Mesenchymal stem cell (in vitro differentiated cells and primary cell): ENCODE data around the gene TBL3.
A peak's percentile ranks its signal among the peaks of the same experiment; 100 is the strongest.
"Not testable (repeated sequence)": the region's sequence is repeated elsewhere in the genome, so short reads cannot be mapped to it uniquely, and the experiment has no call there.

Experiments used
- DNase-seq: peaks from one replicate; pipeline ENCODE4 v3.0.0-alpha.2; 2013
- H2AFZ ChIP-seq: one replicate; pipeline ENCODE4 v1.6.1; 2013; ENCODE audit warnings: low read depth, mild to moderate bottlenecking, control low read depth, inconsistent platforms, low read length, moderate library complexity
- H2AK5ac ChIP-seq: 2 replicates; pipeline ENCODE4 v1.6.1; 2013; ENCODE audit warnings: low read length, moderate library complexity, mild to moderate bottlenecking, inconsistent platforms; ENCODE audit not compliant: severe bottlenecking
- H2BK120ac ChIP-seq: one replicate; pipeline ENCODE4 v1.6.1; 2013; ENCODE audit warnings: low read depth, mild to moderate bottlenecking, inconsistent platforms, low read length, moderate library complexity
- H2BK12ac ChIP-seq, 2 experiments: one replicate each; pipeline ENCODE4 v1.6.1; 2013; ENCODE audit warnings: inconsistent platforms in 2 of 2, low read length in 2 of 2, mild to moderate bottlenecking in 2 of 2, moderate library complexity in 2 of 2, control low read depth in 1 of 2
- H2BK15ac ChIP-seq: one replicate; pipeline ENCODE4 v1.6.1; 2013; ENCODE audit warnings: mild to moderate bottlenecking, low read depth, inconsistent platforms; ENCODE audit not compliant: poor library complexity, severe bottlenecking
- H2BK5ac ChIP-seq: 2 replicates; pipeline ENCODE4 v1.6.1; 2013; ENCODE audit warnings: low read depth, mild to moderate bottlenecking, low read length, control low read depth, inconsistent platforms; ENCODE audit not compliant: poor library complexity, severe bottlenecking
- H3K14ac ChIP-seq, 2 experiments: one replicate each; pipeline ENCODE4 v1.6.1; 2013; ENCODE audit warnings: inconsistent platforms in 2 of 2, low read length in 2 of 2, control low read depth in 1 of 2, mild to moderate bottlenecking in 1 of 2, moderate library complexity in 1 of 2
- H3K18ac ChIP-seq, 2 experiments: one replicate each; pipeline ENCODE4 v1.6.1; 2013; ENCODE audit warnings: inconsistent platforms in 2 of 2, low read length in 2 of 2, control low read depth in 1 of 2, low read depth in 1 of 2, mild to moderate bottlenecking in 1 of 2
- H3K23ac ChIP-seq, 2 experiments: one replicate each; pipeline ENCODE4 v1.6.1; 2013; ENCODE audit warnings: inconsistent platforms in 2 of 2, low read length in 2 of 2, mild to moderate bottlenecking in 2 of 2, moderate library complexity in 2 of 2, control low read depth in 1 of 2
- H3K27ac ChIP-seq: 2 replicates; pipeline ENCODE4 v1.5.1; 2013; ENCODE audit warnings: mild to moderate bottlenecking, moderate library complexity, low read length, control low read depth, inconsistent platforms; ENCODE audit not compliant: poor library complexity, severe bottlenecking
- H3K27me3 ChIP-seq, 2 experiments: 2 replicates each; pipeline versions ENCODE4 v1.6.1 to v1.7.0; 2013; ENCODE audit warnings: low read length in 2 of 2, mild to moderate bottlenecking in 2 of 2, moderate library complexity in 2 of 2, control low read depth in 1 of 2, inconsistent platforms in 1 of 2; ENCODE audit not compliant: control insufficient read depth in 1 of 2, insufficient read depth in 1 of 2
- H3K36me3 ChIP-seq, 2 experiments: 2 replicates each; pipeline versions ENCODE4 v1.6.1 to v1.7.0; 2013; ENCODE audit warnings: low read length in 2 of 2, control low read depth in 1 of 2, inconsistent platforms in 1 of 2, low read depth in 1 of 2, mild to moderate bottlenecking in 1 of 2; ENCODE audit not compliant: insufficient read depth in 2 of 2, control insufficient read depth in 1 of 2
- H3K4ac ChIP-seq, 2 experiments: one replicate each; pipeline ENCODE4 v1.6.1; 2013; ENCODE audit warnings: inconsistent platforms in 2 of 2, low read length in 2 of 2, mild to moderate bottlenecking in 2 of 2, moderate library complexity in 2 of 2, control low read depth in 1 of 2, low read depth in 1 of 2
- H3K4me1 ChIP-seq: 2 replicates; pipeline ENCODE4 v1.6.1; 2013; ENCODE audit warnings: low read depth, low read length, control low read depth; ENCODE audit not compliant: control insufficient read depth, insufficient read depth
- H3K4me2 ChIP-seq: 2 replicates; pipeline ENCODE4 v1.6.1; 2013; ENCODE audit warnings: low read length, mild to moderate bottlenecking, inconsistent platforms; ENCODE audit not compliant: poor library complexity, severe bottlenecking
- H3K4me3 ChIP-seq, 2 experiments: 2 replicates each; pipeline versions ENCODE4 v1.5.1 to v1.7.0; 2013; ENCODE audit warnings: low read length in 2 of 2, mild to moderate bottlenecking in 2 of 2, control low read depth in 1 of 2, low read depth in 1 of 2; ENCODE audit not compliant: insufficient read depth in 1 of 2
- H3K79me1 ChIP-seq: replicated peaks from 2 replicates; pipeline ENCODE4 v1.6.1; 2013; ENCODE audit warnings: mild to moderate bottlenecking, control low read depth, low read length, inconsistent platforms; ENCODE audit not compliant: poor library complexity, severe bottlenecking
- H3K9ac ChIP-seq: 2 replicates; pipeline ENCODE4 v1.7.0; 2013; ENCODE audit warnings: mild to moderate bottlenecking, low read length, moderate library complexity
- H3K9me3 ChIP-seq: 2 replicates; pipeline ENCODE4 v1.7.0; 2013; ENCODE audit warnings: mild to moderate bottlenecking, low read length; ENCODE audit not compliant: control insufficient read depth
- H4K8ac ChIP-seq: one replicate; pipeline ENCODE4 v1.6.1; 2013; ENCODE audit warnings: inconsistent platforms, mild to moderate bottlenecking, low read length, moderate library complexity
- H4K91ac ChIP-seq: one replicate; pipeline ENCODE4 v1.6.1; 2013; ENCODE audit warnings: mild to moderate bottlenecking, low read length, inconsistent platforms
- WGBS: methylation state at CpG from one replicate; pipeline ENCODE4 v1.1.7; 2013; ENCODE audit warnings: mixed read lengths; 5-methylcytosine and 5-hydroxymethylcytosine counted together

Gene TBL3

DNA sequence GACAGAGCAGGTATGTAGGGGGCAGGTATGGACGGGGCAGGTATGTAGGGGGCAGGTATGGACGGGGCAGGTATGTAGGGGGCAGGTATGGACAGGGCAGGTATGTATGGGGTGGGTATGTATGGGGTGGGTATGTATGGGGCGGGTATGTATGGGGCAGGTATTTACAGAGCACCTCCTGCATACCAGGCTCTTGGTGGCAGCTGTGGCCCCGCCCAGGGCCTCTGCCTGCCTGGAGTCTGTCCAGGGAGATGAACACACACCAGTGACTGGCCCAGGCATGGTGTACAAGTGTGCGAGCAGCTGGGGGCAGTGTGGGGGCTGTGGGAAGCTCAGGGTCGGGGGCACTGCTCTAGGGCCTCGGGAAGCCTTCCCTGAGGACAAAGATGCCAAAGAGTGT, 21.8 kb upstream of the TBL3 start:
- no peak for DNase-seq
- Histone ChIP-seq H3K18ac (no peak overlapping the region), H3K36me3 (no peaks in the 10 kb centered on the region), H3K4ac (no peak overlapping the region), H3K9ac (no peak overlapping the region), H3K4me2 (no peak overlapping the region), H2AK5ac (no peak overlapping the region), H3K9me3 (no peaks in the 10 kb centered on the region), H3K79me1 (no peaks in the 10 kb centered on the region), H3K23ac (no peak overlapping the region), H3K4me1 (peaks cover 7% of the 10 kb centered on the region), H4K8ac (no peak overlapping the region), H2AFZ (peak overlapping the region; percentile 36), H3K27me3 (peaks cover 0 to 3% of the 10 kb centered on the region in 2 experiments), H3K4me3 (no peak overlapping the region), H2BK5ac (no peak overlapping the region), H3K27ac (no peak overlapping the region), H2BK12ac (no peak overlapping the region), H3K14ac (no peak overlapping the region), H4K91ac (no peak overlapping the region), H2BK120ac (no peak overlapping the region), H2BK15ac (no peak overlapping the region)
- 87% methylated on average over 7 of the region's 7 CpGs for WGBS

GRCh38 chr16:1950559-1950958, 21.3 kb upstream of the TBL3 start:
- no peak overlapping the region for H3K23ac ChIP-seq
- no peak overlapping the region for H4K8ac ChIP-seq

GRCh38 chr16:1953734-1954133, 18.1 kb upstream of the TBL3 start:
- 93% methylated on average over 22 of the region's 22 CpGs for WGBS
- no peak overlapping the region for H2BK5ac ChIP-seq
- H2AFZ ChIP-seq = no peak overlapping the region
- H3K27ac ChIP-seq = no peak overlapping the region
- H3K4me2 ChIP-seq = no peak overlapping the region
- H3K14ac ChIP-seq = peak overlapping the region in 1 of 2 experiments; percentile 3
- H3K4me1 ChIP-seq = peaks cover 10% of the 10 kb centered on the region
- H4K8ac ChIP-seq = no peak overlapping the region
- no peaks in the 10 kb centered on the region for H3K79me1 ChIP-seq
- H2BK12ac ChIP-seq = no peak overlapping the region
- no peaks in the 10 kb centered on the region for H3K9me3 ChIP-seq
- H3K9ac ChIP-seq = no peak overlapping the region
- no peak overlapping the region for H2BK120ac ChIP-seq
- H3K23ac ChIP-seq = no peak overlapping the region
- H3K4me3 ChIP-seq = no peak overlapping the region
- H3K36me3 ChIP-seq = no peaks in the 10 kb centered on the region
- H3K4ac ChIP-seq = no peak overlapping the region
- H3K27me3 ChIP-seq = peaks cover 0 to 6% of the 10 kb centered on the region in 2 experiments
- no peak overlapping the region for H4K91ac ChIP-seq
- DNase-seq = no peak
- no peak overlapping the region for H2BK15ac ChIP-seq
- H3K18ac ChIP-seq = no peak overlapping the region
- no peak overlapping the region for H2AK5ac ChIP-seq

More at GRCh38 chr16:1950559-1950958, 21.3 kb upstream of the TBL3 start:
- Histone ChIP-seq H3K27ac (no peak overlapping the region), H2BK5ac (no peak overlapping the region), H3K14ac (no peak overlapping the region), H2BK120ac (no peak overlapping the region), H3K9ac (no peak overlapping the region), H2BK15ac (no peak overlapping the region), H2AK5ac (no peak overlapping the region), H3K9me3 (no peaks in the 10 kb centered on the region), H3K18ac (no peak overlapping the region), H3K27me3 (peaks cover 0 to 3% of the 10 kb centered on the region in 2 experiments), H3K79me1 (no peaks in the 10 kb centered on the region), H3K4me1 (peaks cover 7% of the 10 kb centered on the region), H2BK12ac (no peak overlapping the region), H3K4me3 (no peak overlapping the region), H3K4me2 (no peak overlapping the region), H3K36me3 (no peaks in the 10 kb centered on the region), H3K4ac (no peak overlapping the region), H4K91ac (no peak overlapping the region), H2AFZ (peak overlapping the region; percentile 36)
- WGBS = 88% methylated on average over 19 of the region's 19 CpGs
- DNase-seq = no peak

GRCh38 chr16:1957434-1958142, 14.3 kb upstream of the TBL3 start:
- H3K4ac ChIP-seq, H3K79me1 ChIP-seq, H3K14ac ChIP-seq, H3K9me3 ChIP-seq, H3K23ac ChIP-seq, H2AFZ ChIP-seq, H3K4me3 ChIP-seq, H3K27ac ChIP-seq, H2BK5ac ChIP-seq, DNase-seq, H4K8ac ChIP-seq, H3K27me3 ChIP-seq, H2BK15ac ChIP-seq, H3K9ac ChIP-seq, H3K4me2 ChIP-seq, H4K91ac ChIP-seq, H2AK5ac ChIP-seq, H3K18ac ChIP-seq, H2BK12ac ChIP-seq, H2BK120ac ChIP-seq: not testable (repeated sequence)
- peaks cover 16 to 19% of the 10 kb centered on the region in 2 experiments for H3K36me3 ChIP-seq
- WGBS = 94% methylated on average over 19 of the region's 22 CpGs
- H3K4me1 ChIP-seq = peaks cover 25% of the 10 kb centered on the region
